GM18511 (cell line): ENCODE measurements around the gene RMDN2.

Experiments used
- ATAC-seq: cut with Tn5 transposase; IDR thresholded peaks from one replicate; pipeline ENCODE4 v1.9.1; 2021; ENCODE audit warnings: mild to moderate bottlenecking, moderate library complexity; ENCODE audit not compliant: unreplicated experiment

The RMDN2 gene

DNA sequence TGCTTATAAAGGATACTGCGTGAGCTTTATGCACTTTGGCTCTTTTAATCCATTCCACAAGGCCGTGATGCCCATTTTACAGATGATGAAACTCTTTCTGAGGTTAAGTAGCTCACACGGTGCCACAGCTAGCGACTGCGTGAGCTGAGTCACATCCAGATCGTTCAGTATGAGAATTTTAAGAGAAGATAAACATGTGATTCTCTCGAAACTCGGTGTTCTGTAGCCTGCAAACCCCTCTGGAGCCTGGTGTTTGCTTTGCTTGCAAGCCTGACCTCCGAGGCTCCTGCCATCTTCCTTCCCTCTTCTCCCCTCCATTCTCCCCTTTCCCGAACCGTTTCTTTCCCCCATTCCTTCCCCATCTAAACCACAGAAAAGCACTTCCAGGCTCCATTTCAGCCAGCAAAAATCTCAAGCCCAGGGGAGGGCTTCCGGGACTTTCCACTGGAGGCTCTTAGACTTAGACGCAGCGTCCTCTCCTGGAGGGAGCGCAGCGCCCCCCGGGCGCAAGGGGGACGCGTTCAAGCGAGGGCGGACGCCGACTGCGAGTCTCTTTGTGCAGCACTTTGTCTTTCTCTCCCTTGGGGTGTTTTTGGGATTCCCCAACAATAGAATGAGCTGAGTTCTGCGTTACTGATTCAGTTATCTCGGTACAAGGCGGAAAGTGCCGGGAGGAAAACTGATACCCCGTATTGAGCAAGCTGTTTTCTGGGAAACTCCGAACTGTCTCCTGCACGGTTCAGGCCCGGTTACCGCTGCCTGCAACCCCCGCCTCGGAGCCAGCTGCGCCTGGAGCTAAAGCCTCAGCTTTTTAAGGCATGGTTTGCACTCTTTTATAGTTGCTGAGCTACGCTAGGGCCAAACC is 112.9 kb downstream of the RMDN2 start:
- peak; percentile 87 for ATAC-seq

DNA sequence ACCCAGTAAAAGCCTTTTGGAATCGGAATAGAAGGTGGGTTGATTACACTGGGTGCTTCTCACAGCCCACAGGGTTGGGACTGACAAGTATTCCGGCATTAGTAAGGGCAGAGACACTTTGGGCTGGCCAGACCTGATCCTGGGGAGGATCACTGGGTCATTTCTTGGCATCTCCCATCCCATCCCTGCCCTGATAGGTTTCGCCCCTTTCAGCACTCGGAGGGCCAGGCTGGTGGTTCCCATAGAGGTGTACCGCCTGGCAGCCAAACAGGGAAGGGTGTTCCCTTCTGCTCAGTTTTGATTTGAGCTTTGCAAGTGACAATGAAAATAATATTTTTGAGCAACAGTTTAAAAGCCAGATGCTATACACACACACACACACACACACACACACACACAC is 113.6 kb downstream of the RMDN2 start:
- no peak for ATAC-seq

DNA sequence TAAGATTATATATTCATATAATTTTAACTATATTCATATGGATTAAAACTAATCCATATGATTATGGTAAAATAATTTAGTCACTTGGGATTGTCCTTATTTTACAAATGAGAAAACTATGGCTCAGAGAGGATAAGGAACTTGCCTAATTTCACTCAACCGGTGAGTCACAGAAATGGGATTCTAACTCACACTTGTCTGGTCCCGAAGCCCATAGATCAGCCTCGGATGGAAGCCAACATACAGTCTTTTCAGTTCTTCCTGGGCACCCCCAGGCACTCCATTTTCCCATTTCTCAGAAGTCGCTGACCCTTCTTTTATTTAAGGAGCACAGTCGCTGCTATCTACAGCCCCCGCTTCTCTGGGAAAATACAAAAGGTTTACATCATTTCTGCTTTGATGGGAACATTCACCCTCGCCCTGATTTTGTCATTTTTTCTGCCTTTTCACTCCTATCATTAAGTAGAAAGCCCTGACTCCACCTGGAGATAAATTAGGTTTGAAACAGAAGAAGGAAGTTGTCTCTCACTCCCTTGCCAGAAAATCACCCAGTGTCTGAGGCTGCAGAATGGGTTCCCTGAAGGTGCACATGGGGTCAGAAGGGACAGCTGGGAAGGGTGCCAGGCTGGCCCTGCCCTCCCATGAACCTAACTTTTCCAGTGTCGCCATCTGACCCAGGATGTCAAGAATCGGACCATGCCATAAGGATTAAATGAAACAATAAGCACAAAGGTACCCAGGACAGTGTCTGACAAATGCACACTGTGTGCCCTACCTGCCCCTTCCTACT is 114.2 kb downstream of the RMDN2 start:
- no peak for ATAC-seq

DNA sequence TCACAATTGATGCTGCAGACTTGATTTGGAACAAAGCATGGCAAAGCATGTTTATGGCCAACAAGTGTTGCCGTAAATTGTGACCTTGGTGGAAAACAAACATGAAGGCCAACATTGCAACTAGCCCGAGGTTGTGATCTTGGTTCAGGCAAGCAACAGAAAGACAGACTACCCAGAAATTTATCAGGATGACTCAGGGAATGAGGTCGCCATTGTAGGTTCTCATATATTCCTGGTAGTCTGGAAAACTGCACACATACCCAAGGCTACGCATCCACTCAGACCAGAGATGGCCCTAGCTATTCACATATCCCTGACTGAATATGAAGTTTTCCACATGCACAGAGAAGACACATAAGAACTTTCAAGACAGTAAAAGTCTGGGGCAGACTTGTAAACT is 120.7 kb downstream of the RMDN2 start:
- ATAC-seq = no peak

DNA sequence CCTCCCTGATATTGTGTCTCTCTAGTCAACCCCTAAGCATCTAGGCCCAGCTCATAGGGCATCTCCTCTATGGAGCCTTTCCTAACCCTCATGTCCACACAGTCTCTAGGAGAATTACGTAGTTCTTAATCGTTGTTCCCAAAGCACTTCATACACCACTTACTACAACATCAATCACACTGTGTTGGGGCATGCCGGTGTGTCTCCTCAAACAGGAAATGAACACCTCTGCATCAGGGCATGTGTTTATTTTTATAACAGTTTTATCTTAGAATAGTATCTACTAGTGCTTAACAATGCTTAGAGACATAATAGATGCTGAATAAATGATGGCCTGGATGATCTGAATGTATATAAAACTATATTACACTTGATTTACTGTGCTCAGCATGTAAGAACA is 131.1 kb downstream of the RMDN2 start:
- no peak for ATAC-seq

DNA sequence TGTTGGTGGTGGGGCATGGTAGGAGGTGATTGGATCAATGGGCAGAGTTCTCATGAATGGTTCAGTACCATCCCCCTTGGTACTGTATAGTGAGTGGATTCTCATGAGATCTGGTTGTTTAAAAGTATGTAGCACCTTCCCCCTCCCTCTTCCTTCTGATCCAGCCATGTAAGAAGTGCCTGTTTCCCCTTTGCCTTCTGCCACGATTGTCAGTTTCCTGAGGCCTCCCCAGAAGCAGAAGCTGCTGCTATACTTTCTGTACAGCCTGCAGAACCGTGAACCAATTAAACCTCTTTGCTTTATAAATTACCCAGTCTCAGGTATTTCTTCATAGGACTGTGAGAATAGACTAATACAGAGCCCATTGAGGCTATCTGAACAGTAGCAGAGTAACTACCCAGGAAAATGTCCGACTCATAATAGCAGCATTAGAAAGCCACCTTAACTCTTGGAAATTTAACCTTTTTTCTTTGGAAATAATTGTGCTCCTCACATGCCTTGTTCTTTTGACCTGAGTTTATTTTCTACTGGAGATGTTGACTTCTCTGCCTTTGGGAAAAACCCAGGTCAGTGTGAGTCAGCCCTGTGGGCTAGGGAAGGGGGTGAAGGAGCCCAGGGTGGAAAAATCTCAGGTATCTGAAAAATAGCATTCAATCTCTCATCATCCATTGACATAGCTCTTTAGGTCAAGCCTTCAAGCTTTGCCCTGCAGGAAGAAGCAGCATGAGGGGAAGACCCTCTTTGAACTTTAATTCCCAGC is 132.7 kb downstream of the RMDN2 start:
- ATAC-seq = no peak

DNA sequence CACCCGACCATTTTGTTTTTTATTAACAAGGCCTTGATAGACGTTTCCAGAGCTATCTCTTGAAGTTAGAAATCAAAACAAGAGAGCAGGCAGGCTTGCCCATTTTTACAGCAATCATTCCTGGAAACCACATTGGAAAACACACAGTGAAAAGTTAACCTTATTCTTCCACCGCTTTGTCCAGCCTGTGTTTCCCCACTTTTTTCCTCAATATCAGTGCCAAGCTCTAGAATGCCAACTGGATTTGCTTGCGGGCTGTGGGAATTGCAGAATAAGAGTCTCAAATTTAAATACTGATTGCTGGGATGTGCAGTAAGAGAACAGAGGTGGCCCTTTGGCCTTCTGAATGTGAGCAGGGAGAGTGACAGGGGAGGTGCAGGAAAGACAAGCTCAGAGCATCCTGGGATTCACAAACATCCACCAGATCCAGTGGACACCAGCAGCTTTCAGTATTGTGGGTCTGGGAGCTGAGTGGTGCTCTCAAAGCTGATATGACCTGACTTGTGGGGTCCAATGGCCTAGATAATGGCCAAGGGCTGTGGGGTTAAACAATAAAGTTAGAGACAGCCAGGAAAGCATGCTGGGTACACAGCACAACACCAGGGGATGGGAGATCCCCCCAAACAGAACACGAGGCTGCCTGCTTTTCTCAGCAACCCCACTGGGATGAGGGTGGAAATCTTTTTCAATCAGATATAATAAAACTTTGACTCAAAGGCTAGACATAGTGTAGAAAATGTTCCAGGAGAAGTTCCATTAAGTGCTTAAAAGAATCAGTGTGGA is 135.3 kb downstream of the RMDN2 start:
- ATAC-seq = no peak

DNA sequence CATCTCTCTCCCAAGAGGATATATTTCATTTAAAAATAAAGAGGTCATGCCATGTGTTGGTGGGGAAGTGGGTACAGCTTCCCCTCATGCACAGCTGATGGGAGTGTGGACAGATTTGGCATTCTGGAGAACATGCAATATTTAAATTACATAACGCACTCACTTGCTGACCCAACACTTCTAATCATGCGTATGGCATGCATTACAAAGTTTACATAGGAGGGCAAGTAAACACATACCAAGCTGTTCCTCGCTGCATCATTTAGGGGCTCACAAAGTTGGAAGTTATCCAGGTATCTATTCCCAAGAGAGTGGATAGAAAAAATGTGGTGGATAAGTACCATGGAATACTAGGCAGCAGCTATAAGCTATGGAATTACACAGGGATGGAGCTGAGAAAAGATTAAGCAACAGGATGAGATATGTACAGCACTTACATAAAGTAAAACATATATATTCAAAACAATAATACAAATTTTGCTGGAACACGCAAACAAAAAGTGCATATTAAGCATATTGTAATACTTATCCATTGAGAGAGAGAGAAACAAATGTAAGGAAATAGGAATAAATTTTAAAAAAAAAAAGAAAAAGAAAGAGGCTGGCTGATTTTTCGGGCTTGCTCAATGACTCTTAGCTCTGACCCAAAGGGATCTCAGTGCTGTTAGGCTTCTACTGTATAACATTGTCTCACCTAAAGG is 139.9 kb downstream of the RMDN2 start:
- no peak for ATAC-seq

DNA sequence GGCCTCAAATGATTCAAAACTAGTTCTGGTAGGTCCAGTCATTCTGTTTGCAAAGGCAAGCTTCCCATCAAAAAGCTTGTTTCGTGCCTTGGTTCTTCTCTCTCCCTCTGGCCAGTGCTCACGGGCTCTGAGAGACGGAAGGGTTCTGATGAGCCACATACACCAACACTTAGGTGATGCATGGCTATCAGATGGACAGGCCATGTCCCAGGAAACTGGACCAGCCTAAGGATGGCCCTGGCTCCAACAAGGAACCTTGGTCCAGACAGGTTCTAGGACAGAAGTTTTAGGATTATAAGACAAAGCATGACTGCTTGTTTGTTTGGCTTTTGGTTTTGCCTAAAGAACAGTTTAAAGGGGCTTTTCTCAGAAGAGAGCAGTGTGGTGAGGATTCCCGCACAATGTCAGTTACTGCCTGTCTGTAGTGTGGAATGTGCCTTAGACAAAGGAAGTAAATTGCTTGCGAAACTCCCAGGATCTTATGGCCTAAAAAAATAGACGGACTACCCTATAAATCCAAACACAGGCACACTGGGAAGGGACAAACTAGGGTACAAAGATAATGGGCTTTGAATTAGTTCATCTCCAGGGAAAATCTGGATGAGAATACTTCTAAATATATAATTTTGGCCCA is 140.5 kb downstream of the RMDN2 start:
- no peak for ATAC-seq

DNA sequence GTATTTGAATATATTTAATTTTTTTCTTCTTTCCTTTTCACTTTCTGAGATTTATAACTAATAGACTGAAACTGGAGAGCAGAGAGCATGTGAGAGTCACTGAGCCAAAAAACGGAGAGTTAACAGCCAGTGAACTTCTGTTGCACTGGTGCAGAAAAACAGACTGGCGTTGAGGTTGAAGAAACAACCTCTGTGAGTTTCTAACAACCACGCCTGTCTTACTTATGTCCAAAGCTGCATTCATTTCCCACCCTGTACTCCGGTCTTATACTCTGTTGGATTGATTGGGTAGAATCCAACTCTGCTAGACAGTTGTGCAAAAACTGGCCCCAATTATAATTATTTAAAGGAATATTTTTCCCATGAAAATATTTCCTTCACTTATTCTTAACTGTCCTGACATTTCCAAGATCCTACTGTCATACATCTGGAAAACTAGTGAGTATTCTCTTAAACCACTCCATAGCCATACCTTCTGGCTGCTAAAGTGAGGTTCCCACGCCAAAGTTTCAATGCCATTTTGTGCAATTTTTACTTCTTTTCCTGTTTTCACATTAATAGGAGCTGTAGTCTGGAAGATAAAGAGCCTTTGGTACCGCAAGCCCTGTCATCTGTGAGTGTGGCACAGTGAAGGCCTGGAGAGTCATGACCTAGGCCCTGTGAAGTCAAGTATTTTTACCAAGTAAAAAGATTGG is 141.5 kb downstream of the RMDN2 start:
- no peak for ATAC-seq
